GM23338 (cell line): ENCODE measurements around the gene MCC. TPM values are rescaled to one million over a fixed set of nuclear protein-coding genes. Genes with fewer than 3 reads are reported as not detected.

Experiments
- ATAC-seq: fragments of 200-7000 bp; cut with Tn5 transposase; 3 replicates; pipeline ENCODE4 v1.9.1; 2020
- DNase-seq: peaks from one replicate; pipeline ENCODE4 v3.0.0-alpha.2; 2015; ENCODE audit warnings: low spot score
- H2AFZ ChIP-seq: fragments of 200-600 bp; sonication (generic); 2 replicates; pipeline ENCODE4 v1.8.0; 2016; ENCODE audit warnings: antibody characterized with exemption, mild to moderate bottlenecking, moderate library complexity
- H3F3A ChIP-seq: fragments of 200-600 bp; sonication (generic); replicated peaks from 2 replicates; pipeline ENCODE4 v1.8.0; 2017; ENCODE audit warnings: antibody characterized with exemption, mixed run types, low read depth
- H3K27ac ChIP-seq: fragments of 200-600 bp; sonication (generic); 2 replicates; pipeline ENCODE4 v1.6.1; 2016; ENCODE audit warnings: low read depth
- H3K27me3 ChIP-seq: fragments of 200-600 bp; sonication (generic); 2 replicates; pipeline ENCODE4 v1.8.0; 2016; ENCODE audit warnings: mild to moderate bottlenecking, mixed run types, moderate library complexity; ENCODE audit not compliant: insufficient read depth
- H3K36me3 ChIP-seq: fragments of 200-600 bp; sonication (generic); 2 replicates; pipeline ENCODE4 v1.8.0; 2016; ENCODE audit warnings: mild to moderate bottlenecking; ENCODE audit not compliant: insufficient read depth
- H3K4me1 ChIP-seq: fragments of 200-600 bp; sonication (generic); 2 replicates; pipeline ENCODE4 v1.8.0; 2016; ENCODE audit warnings: mild to moderate bottlenecking, moderate library complexity; ENCODE audit not compliant: insufficient read depth
- H3K4me2 ChIP-seq: fragments of 200-600 bp; sonication (generic); 2 replicates; pipeline ENCODE4 v1.7.1; 2017; ENCODE audit warnings: mixed run types
- H3K4me3 ChIP-seq: fragments of 200-600 bp; sonication (generic); 2 replicates; pipeline ENCODE4 v1.6.1; 2016; ENCODE audit warnings: mixed run types
- H3K79me2 ChIP-seq: fragments of 200-600 bp; sonication (generic); replicated peaks from 2 replicates; pipeline ENCODE4 v1.8.0; 2017; ENCODE audit warnings: mild to moderate bottlenecking; ENCODE audit not compliant: insufficient read depth
- H3K9me2 ChIP-seq: fragments of 200-600 bp; sonication (generic); 2 replicates; pipeline ENCODE4 v1.8.0; 2017; ENCODE audit not compliant: insufficient read depth
- H4K20me1 ChIP-seq: fragments of 200-600 bp; sonication (generic); replicated peaks from 2 replicates; pipeline ENCODE4 v1.8.0; 2017; ENCODE audit warnings: mild to moderate bottlenecking; ENCODE audit not compliant: insufficient read depth
- H3K27ac Mint-ChIP-seq: 2 replicates; pipeline ENCODE4 v1.8.0; 2020; ENCODE audit warnings: inconsistent platforms, mild to moderate bottlenecking, moderate library complexity, mixed read lengths
- H3K27me3 Mint-ChIP-seq: 3 replicates; pipeline ENCODE4 v1.8.0; 2022; ENCODE audit warnings: low read depth, mild to moderate bottlenecking, moderate library complexity, mixed read lengths, inconsistent platforms; ENCODE audit not compliant: insufficient read depth, poor library complexity
- H3K36me3 Mint-ChIP-seq: 3 replicates; pipeline ENCODE4 v1.8.0; 2021; ENCODE audit warnings: low read depth, mild to moderate bottlenecking, inconsistent platforms, moderate library complexity, mixed read lengths
- H3K4me1 Mint-ChIP-seq: 3 replicates; pipeline ENCODE4 v1.8.0; 2020; ENCODE audit warnings: mild to moderate bottlenecking, inconsistent platforms, mixed read lengths
- H3K4me3 Mint-ChIP-seq: 3 replicates; pipeline ENCODE4 v1.8.0; 2021; ENCODE audit warnings: moderate library complexity, mild to moderate bottlenecking, inconsistent platforms, mixed read lengths
- H3K9me3 Mint-ChIP-seq: 3 replicates; pipeline ENCODE4 v1.8.0; 2020; ENCODE audit warnings: moderate library complexity, mild to moderate bottlenecking, inconsistent platforms, mixed read lengths
- CREB1 ChIP-seq: fragments of 250-450 bp; sonication (Bioruptor Pico); IDR thresholded peaks from 2 replicates; pipeline ENCODE4 v1.5.0; 2020; ENCODE audit warnings: low read depth, mild to moderate bottlenecking, moderate library complexity
- CTCF ChIP-seq, 2 experiments: fragments of 200-600 bp in 1 of 2; sonication (generic) in 1 of 2; conservative IDR thresholded peaks; 2 replicates each; pipeline versions ENCODE4 v1.5.1 to v1.6.1; 2016 to 2017; ENCODE audit warnings: antibody characterized with exemption in 2 of 2, low read depth in 2 of 2, mild to moderate bottlenecking in 2 of 2, moderate library complexity in 1 of 2
- ETS1 ChIP-seq: IDR thresholded peaks from 2 replicates; pipeline ENCODE4 v1.6.1; 2016; ENCODE audit warnings: antibody characterized with exemption
- EZH2 ChIP-seq: fragments of 200-600 bp; sonication (generic); IDR thresholded peaks from one replicate; pipeline ENCODE4 v1.8.0; 2017; ENCODE audit warnings: antibody characterized with exemption, mild to moderate bottlenecking, low read depth; ENCODE audit not compliant: unreplicated experiment
- EZH2phosphoT487 ChIP-seq: fragments of 200-600 bp; sonication (generic); IDR thresholded peaks from one replicate; pipeline ENCODE4 v1.8.1; 2018; ENCODE audit warnings: antibody characterized with exemption; ENCODE audit not compliant: unreplicated experiment
- JUNB ChIP-seq: IDR thresholded peaks from one replicate; pipeline ENCODE4 v1.6.1; 2016; ENCODE audit warnings: antibody characterized with exemption; ENCODE audit not compliant: unreplicated experiment
- NANOG ChIP-seq: IDR thresholded peaks from 2 replicates; pipeline ENCODE4 v1.6.1; 2016; ENCODE audit warnings: antibody characterized with exemption, borderline replicate concordance
- POLR2AphosphoS5 ChIP-seq: IDR thresholded peaks from 2 replicates; pipeline ENCODE4 v1.6.1; 2016; ENCODE audit warnings: antibody characterized with exemption, low read depth
- REST ChIP-seq: IDR thresholded peaks from one replicate; pipeline ENCODE4 v1.6.1; 2018; ENCODE audit warnings: antibody characterized with exemption; ENCODE audit not compliant: unreplicated experiment
- STAT1 ChIP-seq: IDR thresholded peaks from one replicate; pipeline ENCODE4 v1.6.1; 2016; ENCODE audit warnings: antibody characterized with exemption; ENCODE audit not compliant: unreplicated experiment
- ZNF114 ChIP-seq: fragments of 250-450 bp; sonication (Bioruptor Pico); IDR thresholded peaks from 2 replicates; pipeline ENCODE4 v1.5.0; 2020; ENCODE audit warnings: mild to moderate bottlenecking, moderate library complexity
- ZNF331 ChIP-seq: fragments of 250-450 bp; sonication (Bioruptor Pico); IDR thresholded peaks from 2 replicates; pipeline ENCODE4 v1.5.0; 2020; ENCODE audit warnings: low read depth, mild to moderate bottlenecking, moderate library complexity
- ZNF462 ChIP-seq: fragments of 250-450 bp; sonication (Bioruptor Pico); IDR thresholded peaks from 2 replicates; pipeline ENCODE4 v1.5.0; 2020; ENCODE audit warnings: mild to moderate bottlenecking, moderate library complexity
- polyA plus RNA-seq: library from polyadenylated mRNA; unstranded; fragments of >200 nt; fragmentation: Nextera tagmentation; extraction: Ambion mirVana; gene quantifications from 2 replicates; pipeline ENCODE4 v1.2.1, GENCODE V29; 2016
- total RNA-seq: library from RNA; depleted of rRNA; stranded (reverse); fragments of >200 nt; shearing (Covaris generic); gene quantifications from 2 replicates; pipeline ENCODE4 v1.2.3, GENCODE V29; 2014

MCC gene
- total and polyA plus RNA-seq, 2 experiments from 2014 or later: 3.8 to 10.1 TPM

GRCh38 chr5:113433862-113434612, 54.2 kb downstream of the MCC start:
- Histone ChIP-seq H3K4me2 (no peak overlapping the region), H3K27me3 (no peaks in the 10 kb centered on the region), H2AFZ (no peak overlapping the region), H3K4me1 (no peaks in the 10 kb centered on the region), H3K79me2 (no peaks in the 10 kb centered on the region), H3K4me3 (no peak overlapping the region), H3K36me3 (no peaks in the 10 kb centered on the region), H3K27ac (no peak overlapping the region), H3F3A (no peaks in the 10 kb centered on the region), H3K9me2 (peaks cover 10% of the 10 kb centered on the region; the same call in 1 of the 2 replicates), H4K20me1 (no peaks in the 10 kb centered on the region)
- Mint-ChIP-seq H3K4me1 (no peaks in the 10 kb centered on the region), H3K36me3 (peaks cover 3% of the 10 kb centered on the region; the same call in 2 of the 3 replicates), H3K27ac (no peak overlapping the region), H3K4me3 (no peak overlapping the region), H3K9me3 (no peaks in the 10 kb centered on the region), H3K27me3 (peaks cover 7% of the 10 kb centered on the region)
- ATAC-seq: no peak
- DNase-seq: no peak
- TF ChIP-seq CTCF (conservative IDR thresholded peaks at IDR 0.05; ENCODE audit: low read depth in 2 of 2) (no peak), STAT1 (no peak), ZNF114 (no peak), ETS1 (no peak), CREB1 (no peak), NANOG (no peak), JUNB (no peak), EZH2phosphoT487 (no peak), POLR2AphosphoS5 (no peak), ZNF462 (CRISPR knock-in tag) (no peak), ZNF331 (CRISPR knock-in tag) (no peak), EZH2 (no peak), REST (no peak)
